OCI-LY1 (cell line): ENCODE measurements around the gene GLIS1.

ENCODE experiments used
- H2AFZ ChIP-seq: fragments of 200-600 bp; sonication (generic), shearing (Covaris generic); 2 replicates; pipeline ENCODE4 v1.6.0; 2014; ENCODE audit warnings: antibody characterized with exemption, mild to moderate bottlenecking, low read length
- H3F3A ChIP-seq: fragments of 200-600 bp; sonication (generic), shearing (Covaris generic); 2 replicates; pipeline ENCODE4 v1.6.0; 2014; ENCODE audit warnings: mild to moderate bottlenecking, antibody characterized with exemption, low read length, moderate library complexity; ENCODE audit not compliant: insufficient read depth
- H3K27ac ChIP-seq: fragments of 200-600 bp; sonication (generic); 2 replicates; pipeline ENCODE4 v1.5.1; 2014; ENCODE audit warnings: low read length, mixed run types, mild to moderate bottlenecking, low read depth; ENCODE audit not compliant: poor library complexity, severe bottlenecking
- H3K27me3 ChIP-seq: fragments of 200-600 bp; sonication (generic); 2 replicates; pipeline ENCODE4 v1.6.0; 2014; ENCODE audit warnings: antibody characterized with exemption, mild to moderate bottlenecking, low read length, moderate library complexity; ENCODE audit not compliant: insufficient read depth
- H3K36me3 ChIP-seq: fragments of 200-600 bp; sonication (generic); 2 replicates; pipeline ENCODE4 v1.6.1; 2014; ENCODE audit warnings: mild to moderate bottlenecking, antibody characterized with exemption, low read length, moderate library complexity, mixed read lengths; ENCODE audit not compliant: insufficient read depth
- H3K4me1 ChIP-seq: fragments of 200-600 bp; sonication (generic); 2 replicates; pipeline ENCODE4 v1.5.1; 2014; ENCODE audit warnings: mild to moderate bottlenecking, low read length, moderate library complexity; ENCODE audit not compliant: insufficient read depth, severe bottlenecking
- H3K4me2 ChIP-seq: fragments of 200-600 bp; sonication (generic), shearing (Covaris generic); 2 replicates; pipeline ENCODE4 v1.6.1; 2014; ENCODE audit warnings: low read length
- H3K4me3 ChIP-seq: fragments of 200-600 bp; sonication (generic); 2 replicates; pipeline ENCODE4 v1.5.1; 2014; ENCODE audit warnings: low read length, low read depth, mild to moderate bottlenecking, mixed read lengths; ENCODE audit not compliant: poor library complexity, severe bottlenecking
- H3K79me2 ChIP-seq: fragments of 200-600 bp; shearing (Covaris generic); 2 replicates; pipeline ENCODE4 v1.6.1; 2016; ENCODE audit warnings: mixed run types, low read length, mixed read lengths; ENCODE audit not compliant: insufficient read depth
- H3K9ac ChIP-seq: fragments of 200-600 bp; sonication (generic), shearing (Covaris generic); 2 replicates; pipeline ENCODE4 v1.6.1; 2014; ENCODE audit warnings: mild to moderate bottlenecking, low read length, mixed read lengths
- H3K9me2 ChIP-seq: fragments of 200-600 bp; sonication (generic), shearing (Covaris generic); 2 replicates; pipeline ENCODE4 v1.6.1; 2014; ENCODE audit warnings: low read depth, mild to moderate bottlenecking, low read length, mixed read lengths
- H3K9me3 ChIP-seq: fragments of 200-600 bp; shearing (Covaris generic); 2 replicates; pipeline ENCODE4 v1.6.1; 2014; ENCODE audit warnings: low read length, mixed read lengths
- H4K20me1 ChIP-seq: fragments of 200-600 bp; sonication (generic), shearing (Covaris generic); 2 replicates; pipeline ENCODE4 v1.6.0; 2016; ENCODE audit warnings: mild to moderate bottlenecking, low read length; ENCODE audit not compliant: insufficient read depth
- CTCF ChIP-seq: fragments of 200-600 bp; sonication (generic), shearing (Covaris generic); IDR thresholded peaks from 2 replicates; pipeline ENCODE4 v1.5.1; 2017; ENCODE audit warnings: mild to moderate bottlenecking, antibody characterized with exemption, low read length, moderate library complexity, mixed read lengths
- EZH2 ChIP-seq: fragments of 200-600 bp; sonication (generic), shearing (Covaris generic); IDR thresholded peaks from 2 replicates; pipeline ENCODE4 v1.8.0; 2017; ENCODE audit warnings: borderline replicate concordance, mixed run types, mild to moderate bottlenecking, antibody characterized with exemption, low read length, moderate library complexity, mixed read lengths

Gene GLIS1

GRCh38 chr1:53604291-53604919 lies 134.6 kb downstream of the GLIS1 start:
- Histone ChIP-seq H3K9me3 (no peaks in the 10 kb centered on the region), H3F3A (no peaks in the 10 kb centered on the region), H3K79me2 (no peaks in the 10 kb centered on the region), H3K4me3 (no peak overlapping the region), H3K9me2 (no peaks in the 10 kb centered on the region), H3K36me3 (no peaks in the 10 kb centered on the region), H3K27me3 (no peaks in the 10 kb centered on the region; the same call in 1 of the 2 replicates), H3K4me1 (no peaks in the 10 kb centered on the region), H3K27ac (no peak overlapping the region), H4K20me1 (no peaks in the 10 kb centered on the region), H3K9ac (no peak overlapping the region), H3K4me2 (no peak overlapping the region), H2AFZ (no peak overlapping the region)
- no peak for TF ChIP-seq CTCF
- TF ChIP-seq EZH2: no peak

GRCh38 chr1:53603431-53603830 lies 135.5 kb downstream of the GLIS1 start:
- no peak overlapping the region for H3K4me2 ChIP-seq
- H2AFZ ChIP-seq: no peak overlapping the region
- H3K27ac ChIP-seq: no peak overlapping the region

GRCh38 chr1:53601867-53602775 lies 136.8 kb downstream of the GLIS1 start:
- Histone ChIP-seq H3K4me2 (no peak overlapping the region), H3K9me3 (no peaks in the 10 kb centered on the region), H3K79me2 (no peaks in the 10 kb centered on the region), H3K4me1 (no peaks in the 10 kb centered on the region), H3K9me2 (no peaks in the 10 kb centered on the region), H3K27me3 (no peaks in the 10 kb centered on the region; the same call in 1 of the 2 replicates), H3K9ac (no peak overlapping the region), H3K4me3 (no peak overlapping the region), H2AFZ (no peak overlapping the region), H3F3A (no peaks in the 10 kb centered on the region), H3K27ac (no peak overlapping the region), H4K20me1 (no peaks in the 10 kb centered on the region), H3K36me3 (no peaks in the 10 kb centered on the region)
- TF ChIP-seq EZH2 (no peak), CTCF (no peak)

More at GRCh38 chr1:53603431-53603830, 135.5 kb downstream of the GLIS1 start:
- H3F3A ChIP-seq: no peaks in the 10 kb centered on the region
- H3K9me3 ChIP-seq: no peaks in the 10 kb centered on the region
- H4K20me1 ChIP-seq: no peaks in the 10 kb centered on the region
- no peak for TF ChIP-seq EZH2
- TF ChIP-seq CTCF: no peak
- no peak overlapping the region for H3K9ac ChIP-seq
- no peaks in the 10 kb centered on the region for H3K36me3 ChIP-seq
- H3K4me1 ChIP-seq: no peaks in the 10 kb centered on the region
- no peak overlapping the region for H3K4me3 ChIP-seq
- no peaks in the 10 kb centered on the region for H3K79me2 ChIP-seq
- H3K27me3 ChIP-seq: no peaks in the 10 kb centered on the region; the same call in 1 of the 2 replicates
- no peaks in the 10 kb centered on the region for H3K9me2 ChIP-seq
